GM21360 (cell line): ENCODE data around the gene TMEM209.

Experiments used
- ATAC-seq: cut with Tn5 transposase; IDR thresholded peaks from one replicate; pipeline ENCODE4 v1.9.1; 2021; ENCODE audit warnings: mild to moderate bottlenecking, moderate library complexity; ENCODE audit not compliant: unreplicated experiment

TMEM209 gene

DNA sequence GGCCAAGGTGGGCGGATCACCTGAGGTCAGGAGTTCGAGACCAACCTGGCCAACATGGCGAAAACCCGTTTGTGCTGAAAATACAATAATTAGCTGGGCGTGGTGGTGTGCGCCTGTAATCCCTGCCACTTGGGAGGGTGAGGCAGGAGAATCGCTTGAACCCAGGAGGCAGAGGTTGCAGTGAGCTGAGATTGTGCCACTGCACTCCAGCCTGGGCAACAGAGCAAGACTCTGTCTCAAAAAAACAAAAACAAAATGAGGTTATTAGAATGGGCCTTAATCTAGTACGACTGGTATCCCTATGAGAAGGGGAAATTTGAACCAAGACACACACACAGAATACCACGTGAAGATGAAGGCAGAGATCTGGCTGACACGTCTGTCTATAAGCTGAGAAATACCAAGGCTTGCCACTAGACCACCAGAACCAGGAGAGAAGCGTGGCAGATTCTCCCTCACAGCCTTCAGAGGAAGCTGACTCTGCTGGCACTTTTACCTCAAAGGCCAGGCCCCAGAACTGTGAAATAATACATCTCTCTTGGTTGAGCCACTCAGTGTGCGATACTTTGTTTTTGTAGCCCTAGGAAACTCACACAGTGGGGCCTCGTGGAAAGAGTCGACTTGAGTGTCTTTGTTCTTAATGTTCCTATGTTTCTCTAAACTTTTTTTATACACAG lies 59.6 kb downstream of the TMEM209 start:
- ATAC-seq, result no peak

DNA sequence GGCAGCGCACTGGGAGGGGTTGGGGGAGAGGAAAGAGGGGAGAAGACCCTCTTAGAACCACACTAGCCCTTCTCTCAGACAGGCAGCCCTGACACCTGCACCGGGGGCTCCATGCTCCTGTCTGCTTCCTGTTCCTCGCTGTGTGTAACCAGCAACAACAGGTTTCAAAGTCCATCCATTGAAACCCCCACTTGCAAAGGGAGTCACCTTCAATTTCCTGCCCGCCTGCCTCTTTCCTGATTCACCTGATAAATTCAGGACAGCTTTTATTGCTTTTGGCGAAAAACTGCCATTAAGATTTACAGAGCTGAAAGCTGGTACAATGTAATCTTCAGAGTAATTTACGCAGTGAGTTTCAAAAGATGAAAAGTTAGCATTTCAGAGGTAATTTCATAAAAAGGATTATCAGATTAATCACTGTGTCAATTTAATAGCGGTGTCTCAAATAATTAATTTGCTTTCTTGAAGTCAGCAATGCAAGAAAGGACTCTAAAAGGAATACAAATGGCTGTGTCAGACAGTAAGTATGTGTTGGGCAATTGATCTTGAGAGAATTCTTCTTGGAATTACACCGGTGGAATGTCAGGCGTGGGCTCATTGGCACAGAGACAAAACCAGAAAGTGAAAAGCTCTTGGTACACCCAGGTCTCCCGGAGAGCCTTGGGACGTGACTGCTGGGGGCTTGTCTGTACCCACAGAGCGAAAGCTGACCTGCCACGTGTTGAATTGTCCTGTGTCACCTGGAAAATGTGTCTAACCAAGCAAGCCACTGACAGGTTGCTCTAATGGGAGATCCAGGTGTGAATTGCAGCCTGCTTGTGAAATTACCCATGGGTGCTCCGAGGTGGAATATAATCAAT lies 60.7 kb downstream of the TMEM209 start:
- ATAC-seq, result no peak

DNA sequence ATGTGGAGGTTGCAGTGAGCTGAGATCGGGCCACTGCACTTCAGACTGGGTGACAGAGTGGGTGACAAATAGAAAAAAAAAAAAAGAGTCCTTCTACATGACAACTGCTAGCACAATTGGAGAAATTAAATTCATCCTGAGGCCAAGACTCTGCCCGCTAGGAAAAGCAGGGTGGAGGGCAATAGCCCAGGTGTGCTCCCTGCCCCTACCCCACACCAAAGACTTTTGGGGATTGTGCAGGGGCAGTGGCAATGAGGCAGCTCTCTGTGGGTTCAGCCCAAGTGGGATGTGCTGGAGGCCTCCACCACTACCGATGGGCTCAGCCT lies 61.3 kb downstream of the TMEM209 start:
- no peak for ATAC-seq

DNA sequence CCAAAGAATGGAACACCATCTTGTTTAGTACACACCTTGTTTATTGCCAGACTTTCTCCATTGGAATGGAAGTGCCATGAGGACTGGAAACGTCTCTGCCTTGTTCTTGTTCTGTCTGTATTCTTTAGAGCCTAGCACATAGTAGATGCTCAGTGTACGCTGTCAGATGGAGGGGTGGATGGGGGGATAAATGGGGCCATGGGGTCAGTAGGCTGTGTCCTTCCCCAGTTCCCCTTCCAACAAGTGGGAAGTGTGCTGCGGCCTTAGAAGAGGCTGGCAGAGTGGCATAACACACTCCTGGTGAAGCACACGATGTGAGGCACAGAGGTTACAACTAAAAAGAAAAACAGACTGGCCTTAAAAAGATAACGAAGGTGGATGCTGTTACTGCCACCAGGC lies 61.9 kb downstream of the TMEM209 start:
- no peak for ATAC-seq

DNA sequence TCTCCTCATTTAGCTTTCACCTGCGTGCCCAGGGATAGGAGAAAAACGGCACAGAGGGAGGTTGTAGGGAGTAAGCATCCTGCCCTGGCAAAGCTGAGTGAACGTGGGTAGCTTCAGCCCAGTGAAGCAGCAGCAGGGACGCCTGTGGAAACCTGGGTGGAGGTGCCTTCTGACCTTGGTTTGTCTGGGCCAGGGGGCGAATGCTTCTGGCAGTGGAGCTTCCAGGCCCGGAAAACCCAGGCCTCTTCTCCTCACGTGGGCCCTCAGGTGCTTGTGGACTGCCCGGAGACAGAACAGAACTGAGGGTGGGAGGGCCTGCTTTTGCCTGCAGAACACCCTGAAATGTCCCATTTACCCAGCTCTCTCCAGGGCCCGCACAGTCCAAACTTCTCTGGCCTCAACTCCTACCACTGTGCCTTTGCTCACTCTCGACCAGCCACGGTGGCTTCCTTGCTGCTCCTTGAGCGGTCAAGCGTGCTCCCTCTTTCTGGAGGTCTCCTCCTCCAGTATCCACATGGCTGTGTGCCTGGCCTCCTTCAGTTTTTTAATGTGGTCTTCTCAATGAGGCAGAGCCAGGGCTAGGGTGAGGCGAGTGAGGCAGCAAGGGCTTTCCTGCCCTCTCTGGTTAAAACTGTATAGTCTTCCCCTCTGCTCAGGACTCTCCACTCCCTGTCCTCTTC lies 62.4 kb downstream of the TMEM209 start:
- ATAC-seq, result no peak

DNA sequence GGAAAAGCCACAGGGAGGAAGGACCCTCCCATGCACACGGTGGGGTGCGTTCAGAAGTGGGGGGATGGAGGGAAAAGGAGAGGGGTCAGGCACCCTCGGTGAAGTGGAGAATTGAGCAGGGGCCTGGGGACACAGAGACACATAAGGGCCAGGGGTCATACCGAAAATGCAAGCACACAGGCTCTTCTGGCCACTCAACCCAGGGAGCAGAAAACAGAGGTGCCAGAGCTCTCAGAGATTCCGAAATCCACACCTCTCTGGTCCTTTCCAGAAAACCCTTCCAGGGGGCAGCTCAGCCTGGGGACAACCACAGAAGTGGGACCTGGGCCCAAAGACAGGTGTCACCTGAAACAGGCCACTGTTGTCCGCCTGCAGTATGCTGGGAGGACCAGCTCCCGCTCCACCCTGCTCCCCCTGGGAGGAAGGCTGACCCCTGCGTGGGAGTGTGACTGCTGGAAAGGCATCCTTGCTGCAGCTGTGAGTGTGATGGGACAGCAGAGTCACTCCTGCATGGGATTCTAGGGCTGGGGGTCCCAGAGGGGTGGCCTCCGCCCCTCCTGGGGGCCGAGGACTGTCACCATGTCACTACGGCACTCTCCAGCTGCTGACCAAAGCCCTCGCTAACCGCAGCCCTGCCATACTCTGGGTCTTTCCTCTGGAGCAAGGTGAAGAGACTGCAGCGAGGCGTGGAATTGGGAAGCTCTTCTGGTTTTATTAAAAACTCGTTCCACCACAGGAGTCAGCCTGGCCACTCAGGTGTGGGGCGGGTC lies 63.1 kb downstream of the TMEM209 start:
- ATAC-seq, result no peak

DNA sequence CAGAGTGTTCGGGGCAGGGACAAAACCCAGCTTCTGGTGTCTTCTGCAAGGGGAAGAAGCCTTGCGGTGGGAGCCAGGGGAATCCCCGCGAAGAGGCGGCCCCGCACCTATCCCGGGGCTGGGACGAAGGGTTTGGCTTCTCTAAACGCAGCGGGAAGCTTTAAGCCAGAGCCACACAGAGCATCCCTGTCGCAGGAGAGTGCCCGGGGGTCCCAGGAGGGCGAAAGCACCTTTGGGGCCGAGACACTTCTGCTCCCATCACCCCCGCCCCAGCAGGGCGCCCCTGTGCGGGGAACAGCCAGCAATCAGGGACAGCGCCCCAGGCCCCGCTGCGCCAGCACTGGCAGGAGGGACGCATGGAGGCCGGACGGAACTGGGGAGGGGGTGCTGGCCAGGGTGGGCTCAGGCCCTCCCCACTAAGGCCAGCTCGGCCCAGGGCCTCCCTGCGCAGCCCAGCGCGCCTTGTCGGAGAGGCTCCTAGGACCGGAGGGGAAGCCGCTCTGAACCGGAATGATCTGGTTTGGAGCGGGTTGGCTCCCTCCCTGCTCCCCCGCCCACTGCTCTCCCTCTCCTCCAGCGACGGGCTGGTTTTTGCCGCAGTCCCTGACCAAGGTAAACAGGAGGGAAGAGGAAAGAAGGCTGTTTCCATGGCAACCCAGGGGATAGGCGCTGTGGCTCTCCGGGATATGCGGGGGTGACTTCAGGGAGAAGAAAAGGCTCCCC lies 63.9 kb downstream of the TMEM209 start:
- ATAC-seq, result no peak

DNA sequence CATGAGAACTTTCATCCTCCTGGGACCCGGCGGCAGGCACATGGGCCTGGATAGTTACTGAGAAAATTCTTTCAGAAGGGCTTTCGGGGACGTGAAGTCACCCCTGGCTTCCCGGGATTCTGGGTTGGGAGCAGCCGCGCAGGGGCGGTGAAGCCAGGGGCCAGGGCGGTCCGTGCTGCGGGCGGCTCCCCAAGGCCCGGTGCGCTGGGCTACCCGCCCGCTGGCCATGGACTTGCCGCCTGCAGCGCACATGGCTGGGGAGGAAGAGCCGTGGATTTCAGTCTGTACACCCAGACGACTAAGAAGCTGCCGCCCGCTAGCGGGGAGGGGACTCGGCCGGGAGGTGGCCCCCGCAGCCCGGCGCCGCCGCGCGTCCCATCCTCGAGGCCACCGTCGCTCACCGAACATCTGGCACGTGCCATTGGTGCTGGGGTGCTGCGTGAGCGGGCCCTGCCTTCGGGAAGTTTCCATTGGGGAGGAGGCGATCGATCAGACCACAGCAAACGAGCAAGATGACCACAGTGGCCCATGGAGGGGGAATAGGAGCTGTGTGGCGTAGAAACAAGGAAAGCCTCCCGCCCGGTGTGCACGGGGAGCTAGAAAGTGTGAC lies 64.5 kb downstream of the TMEM209 start:
- no peak for ATAC-seq

DNA sequence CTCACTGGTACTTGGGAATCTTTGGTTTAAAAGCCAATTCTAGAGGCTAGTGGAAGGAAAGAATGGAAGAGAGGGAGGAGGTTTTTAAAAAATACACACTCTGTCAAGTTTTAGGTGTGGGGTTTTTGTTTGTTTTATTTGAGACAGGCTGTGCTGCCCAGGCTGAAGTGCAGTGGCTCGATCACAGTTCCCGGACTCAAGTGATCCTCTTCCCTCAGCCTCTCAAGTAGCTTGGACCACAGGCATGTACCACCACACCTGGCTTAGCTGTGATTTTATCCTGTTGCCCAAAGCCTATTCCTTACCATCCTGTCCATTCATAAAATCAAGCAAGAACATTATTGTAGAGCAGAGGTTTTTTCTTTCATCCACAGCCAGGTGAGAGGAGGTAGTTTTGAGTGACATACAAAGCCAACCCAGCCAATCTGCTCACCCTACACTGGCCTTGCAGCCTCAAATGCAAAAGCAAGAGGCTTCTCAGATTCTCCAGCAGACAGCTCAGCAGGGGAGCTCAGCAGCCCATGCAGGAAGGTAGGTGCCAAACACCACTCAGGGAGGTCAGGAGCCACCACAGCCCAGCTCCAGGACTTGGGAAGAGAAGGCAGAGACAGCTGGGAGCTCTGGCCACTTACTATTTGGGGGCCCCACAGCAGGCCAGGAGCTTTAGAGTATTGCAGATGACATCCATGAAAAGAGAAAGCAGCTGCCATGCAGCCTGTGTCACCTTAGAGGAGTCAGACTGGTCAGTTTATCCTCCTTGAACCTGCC lies 65.8 kb downstream of the TMEM209 start:
- no peak for ATAC-seq

DNA sequence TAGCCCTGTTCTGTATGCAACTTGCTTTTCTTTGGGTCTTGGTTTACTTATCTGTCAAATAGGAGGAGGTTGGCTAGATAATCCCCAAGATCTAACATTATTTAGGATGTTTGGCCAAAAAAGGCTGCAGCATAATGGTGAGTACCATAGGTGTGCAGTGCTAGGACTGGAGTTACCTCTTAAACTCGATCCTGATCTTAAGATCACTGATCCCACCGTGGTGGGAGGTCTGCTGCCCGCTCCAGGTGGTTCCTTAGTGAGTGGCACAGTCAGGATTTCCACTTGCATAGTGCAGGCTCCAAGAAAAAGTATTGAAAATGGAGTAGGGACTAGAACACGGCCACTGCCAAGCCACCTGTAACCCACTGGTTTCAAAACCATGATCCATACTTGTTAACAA lies 68.0 kb downstream of the TMEM209 start:
- no peak for ATAC-seq

DNA sequence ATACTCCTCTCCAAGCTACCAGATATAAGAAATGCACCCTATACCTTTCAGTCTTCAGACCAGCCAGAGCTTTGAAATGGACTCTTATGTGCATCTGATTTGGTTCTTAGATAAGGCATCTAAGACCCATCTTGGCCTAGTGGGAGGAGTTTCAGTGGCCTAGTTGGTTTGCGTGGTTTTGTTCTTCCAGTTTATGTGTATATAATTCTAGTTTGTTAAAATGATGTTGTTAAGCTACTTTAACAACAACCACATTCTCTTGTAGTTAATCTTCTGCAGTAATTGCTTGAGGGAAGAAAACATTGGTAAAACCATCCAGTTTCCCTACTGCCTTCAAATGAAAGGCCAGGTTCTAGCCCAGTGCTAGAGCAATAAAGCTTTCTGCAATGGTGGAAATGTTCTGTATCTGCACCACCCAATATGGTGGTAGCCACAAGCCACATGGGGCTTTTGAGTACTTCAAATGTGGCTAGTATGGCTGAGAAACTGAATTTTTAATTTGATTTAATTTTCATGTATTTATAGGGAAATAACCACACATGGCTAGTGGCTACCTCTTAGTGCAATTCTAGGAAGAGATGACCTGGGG lies 68.5 kb downstream of the TMEM209 start:
- ATAC-seq, result no peak

DNA sequence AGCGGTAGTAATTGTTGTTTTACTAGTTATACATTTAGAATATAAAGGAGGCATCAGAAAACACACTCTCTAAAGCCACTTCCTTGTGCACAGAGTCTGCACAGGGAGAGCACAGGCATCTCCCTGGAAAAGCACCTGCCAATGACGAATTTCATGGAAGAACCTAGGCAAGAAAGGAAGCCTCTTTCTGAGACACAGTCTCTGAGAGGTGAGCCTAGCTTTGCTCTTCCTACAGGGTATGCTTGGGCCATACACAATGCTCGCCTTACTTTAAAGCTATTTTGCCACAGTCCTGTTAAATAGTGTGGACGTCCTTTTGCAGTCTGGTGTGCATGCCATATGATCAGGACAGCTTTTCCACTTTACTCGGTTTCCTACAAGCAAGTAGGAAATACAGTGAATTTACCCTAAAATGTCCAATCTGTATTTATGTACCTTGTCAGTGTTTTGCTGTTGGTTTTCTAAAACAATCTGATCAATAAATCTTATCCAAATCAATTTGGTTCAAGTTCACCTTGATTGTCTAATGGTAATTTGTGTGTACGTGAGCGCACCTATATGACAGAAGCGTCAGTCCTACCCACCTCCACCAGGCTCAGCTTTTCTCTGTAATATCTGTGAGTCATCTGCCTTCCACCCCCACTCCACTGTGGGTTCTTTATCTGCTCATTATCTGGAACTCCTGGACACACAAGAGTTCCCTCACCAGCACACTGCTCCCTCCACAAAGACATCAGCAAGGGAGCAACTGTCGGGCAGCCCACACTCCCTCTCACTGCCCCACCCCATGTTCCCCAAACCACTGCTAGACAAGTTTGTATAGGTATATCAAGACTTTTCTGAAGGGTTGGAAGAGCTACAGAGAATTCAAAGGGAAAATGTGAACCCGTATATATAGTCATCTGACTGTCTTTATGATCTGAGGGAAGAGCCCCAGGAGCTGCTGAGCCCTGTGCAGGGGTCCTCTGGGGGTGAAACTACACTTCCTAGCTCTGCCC lies 69.7 kb downstream of the TMEM209 start:
- no peak for ATAC-seq

DNA sequence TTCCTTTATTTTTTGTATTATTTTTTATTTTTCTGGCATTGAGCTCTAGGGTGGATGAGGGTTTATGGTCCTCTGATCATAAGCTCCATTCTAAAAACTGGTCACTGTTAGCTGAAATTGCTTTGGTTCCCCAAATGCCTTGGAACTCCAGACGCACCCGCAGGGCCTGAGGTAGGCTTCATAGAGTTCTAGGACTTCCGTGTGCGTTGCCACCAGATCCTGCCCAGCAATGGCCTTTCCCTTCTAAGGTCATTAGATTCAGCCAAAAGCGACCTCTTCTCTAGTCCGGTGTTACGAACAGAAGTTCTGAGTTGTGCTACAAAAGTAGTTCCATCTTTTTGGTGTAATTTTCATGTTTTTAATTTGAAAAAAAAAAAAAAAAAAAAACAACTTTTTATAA lies 70.5 kb downstream of the TMEM209 start:
- no peak for ATAC-seq

DNA sequence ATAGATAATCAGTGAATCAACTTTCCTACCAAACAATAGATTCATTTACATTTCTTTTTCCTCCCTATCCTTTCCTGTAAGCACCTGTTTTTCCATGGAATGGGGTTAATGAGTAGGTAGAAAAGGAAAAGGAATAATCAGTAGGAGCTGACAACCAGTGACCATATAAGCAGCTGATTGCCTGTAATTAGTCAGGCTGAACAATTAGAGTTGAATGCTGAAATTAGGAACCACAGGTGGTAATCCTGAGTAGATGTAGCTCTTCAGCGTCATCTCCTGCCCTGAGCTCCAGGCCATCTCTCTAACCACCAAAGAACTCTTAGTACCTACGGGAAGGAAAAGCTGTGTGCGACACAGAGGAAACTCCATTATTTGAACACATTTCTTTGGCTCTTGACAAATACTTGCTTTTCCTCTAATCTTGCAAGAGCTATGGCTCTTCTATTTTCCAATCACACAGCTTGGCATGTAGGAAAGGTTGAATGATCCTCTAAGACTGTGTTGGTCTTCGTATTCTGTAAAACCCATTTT lies 71.0 kb downstream of the TMEM209 start:
- no peak for ATAC-seq

DNA sequence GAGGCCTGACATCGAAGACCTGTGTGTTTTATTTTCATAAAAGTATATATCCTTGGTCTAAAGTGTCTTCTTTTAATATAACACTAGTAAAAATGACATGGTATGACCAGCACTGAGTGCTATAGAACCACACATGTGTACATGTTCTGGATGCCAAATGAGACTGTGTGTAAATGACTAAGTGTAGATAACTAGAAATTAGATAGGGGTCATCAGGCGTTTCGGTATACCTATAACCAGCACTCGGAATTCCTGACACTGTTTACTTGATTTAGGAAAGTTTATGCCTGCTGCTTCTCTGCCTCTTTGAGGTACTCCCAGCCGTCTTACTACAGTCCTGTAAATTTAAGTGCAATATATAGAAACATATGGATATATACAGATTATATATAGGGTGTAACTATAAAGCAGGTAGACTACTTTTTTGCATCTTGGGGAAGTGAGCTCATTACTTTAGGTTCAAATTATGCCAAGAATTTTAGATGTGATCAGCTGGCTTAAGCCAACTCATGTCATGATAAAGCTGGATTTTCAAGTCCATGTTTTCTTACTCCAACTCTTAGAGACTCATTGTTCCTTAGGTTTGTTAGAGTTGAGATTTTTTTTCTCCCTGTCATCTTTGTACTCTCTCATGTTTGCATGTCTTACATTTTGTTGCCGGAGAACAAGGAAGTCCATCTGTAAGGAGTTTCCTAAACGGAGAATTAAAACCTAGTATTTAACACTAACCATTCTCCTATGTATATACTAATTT lies 72.0 kb downstream of the TMEM209 start:
- no peak for ATAC-seq

DNA sequence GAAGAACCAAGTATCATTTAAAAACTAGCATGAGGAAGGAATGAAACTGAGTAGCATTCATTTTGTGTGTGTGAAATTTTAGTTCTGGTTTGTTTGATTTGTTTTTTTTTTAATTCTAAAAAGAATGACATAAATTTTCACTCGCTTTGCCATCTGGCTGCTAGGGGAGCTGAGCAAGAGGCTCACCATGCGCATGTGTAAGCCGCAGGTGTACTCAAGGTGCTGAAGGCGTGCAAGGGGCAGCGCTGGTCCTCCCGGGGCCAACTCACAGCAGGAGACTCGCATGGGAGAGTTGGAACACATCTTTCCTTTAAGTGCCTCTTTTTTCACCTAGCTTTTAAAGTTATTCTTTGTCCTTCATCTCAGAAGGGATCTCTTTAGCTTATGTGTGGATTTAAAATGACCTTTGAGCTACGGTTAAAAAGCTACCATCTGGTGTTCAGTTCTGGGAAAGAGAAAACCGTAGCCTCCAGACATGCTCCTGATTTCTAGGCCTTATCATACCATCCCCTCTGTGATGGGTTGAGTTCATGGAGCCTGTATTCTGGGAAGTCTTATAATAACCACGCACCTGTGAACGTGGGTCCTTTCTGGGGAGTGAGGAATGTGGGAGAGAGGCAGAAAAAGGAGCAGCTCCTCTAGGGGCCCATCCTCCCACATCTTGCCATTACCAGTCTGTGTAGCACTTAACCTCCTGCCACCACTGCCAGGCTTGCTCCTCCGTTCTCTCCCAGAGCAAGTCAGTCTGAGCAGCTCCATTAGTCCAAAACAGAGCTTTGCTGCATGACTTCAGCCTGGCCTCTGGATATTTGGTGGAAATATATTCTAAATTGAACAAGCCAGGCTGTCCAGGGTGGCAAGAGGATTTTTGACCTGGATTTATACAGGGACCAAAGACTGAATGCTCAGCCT lies 73.0 kb downstream of the TMEM209 start:
- no peak for ATAC-seq
